Amygdala (tissue), 56 donors: Measurements from ENCODE around the gene TNRC6C.
A peak's percentile ranks its signal among the peaks of the same experiment; 100 is the strongest.

Source experiments
- DNase-seq, 56 donors: peaks; one replicate each; lab custom pipeline; 2025; lab: John Stamatoyannopoulos, UW

The TNRC6C gene

GRCh38 chr17:78069695-78070094 is 111.2 kb downstream of the TNRC6C start:
- DNase-seq, result no peak

GRCh38 chr17:78072961-78073360 is 114.5 kb downstream of the TNRC6C start:
- no peak for DNase-seq

- no peak for DNase-seq
Observed at GRCh38 chr17:78075011-78075410, 116.5 kb downstream of the TNRC6C start.

- peak in 37 of 56 donors; percentile 6 to 83 (median 47) for DNase-seq
Observed at GRCh38 chr17:78075545-78075944, 117.0 kb downstream of the TNRC6C start.

- DNase-seq, result no peak
Observed at GRCh38 chr17:78079253-78079652, 120.8 kb downstream of the TNRC6C start.

GRCh38 chr17:78081551-78081950 is 123.0 kb downstream of the TNRC6C start:
- DNase-seq, result no peak

- peak in 7 of 56 donors; percentile 27 to 60 (median 34) for DNase-seq
Observed at GRCh38 chr17:78082355-78082872, 123.9 kb downstream of the TNRC6C start.

GRCh38 chr17:78082988-78083387 is 124.5 kb downstream of the TNRC6C start:
- no peak for DNase-seq

- no peak for DNase-seq
Observed at GRCh38 chr17:78086740-78087139, 128.2 kb downstream of the TNRC6C start.

GRCh38 chr17:78088529-78088928 is 130.0 kb downstream of the TNRC6C start:
- no peak for DNase-seq

- DNase-seq, result no peak
Observed at GRCh38 chr17:78089576-78090281, 131.2 kb downstream of the TNRC6C start.

- no peak for DNase-seq
Observed at GRCh38 chr17:78092794-78093324, 134.4 kb downstream of the TNRC6C start.

GRCh38 chr17:78095035-78095434 is 136.5 kb downstream of the TNRC6C start:
- no peak for DNase-seq

- no peak for DNase-seq
Observed at GRCh38 chr17:78096093-78096492, 137.6 kb downstream of the TNRC6C start.

GRCh38 chr17:78101112-78101511 is 142.6 kb downstream of the TNRC6C start:
- no peak for DNase-seq

- no peak for DNase-seq
Observed at GRCh38 chr17:78101542-78101941, 143.0 kb downstream of the TNRC6C start.

- DNase-seq, result no peak
Observed at GRCh38 chr17:78103311-78103710, 144.8 kb downstream of the TNRC6C start.

GRCh38 chr17:78104540-78104941 is 146.0 kb downstream of the TNRC6C start:
- no peak for DNase-seq

GRCh38 chr17:78105101-78105500 is 146.6 kb downstream of the TNRC6C start:
- no peak for DNase-seq

GRCh38 chr17:78105551-78105950 is 147.0 kb downstream of the TNRC6C start:
- no peak for DNase-seq

GRCh38 chr17:78106211-78106610 is 147.7 kb downstream of the TNRC6C start:
- DNase-seq, result no peak

- DNase-seq, result peak in 1 of 56 donors; percentile 13
Observed at GRCh38 chr17:78107457-78107856, 149.0 kb downstream of the TNRC6C start.
